RWPE1 (cell line): ENCODE results near the gene IGSF1.

Source experiments
- CTCF ChIA-PET: fragments of 350-600 bp; sonication (Branson Sonifier 250); formaldehyde crosslinking; extraction: SDS; loops from one replicate; lab custom pipeline; 2021; lab: Yijun Ruan, JAX
- POLR2A ChIA-PET: fragments of 400-600 bp; formaldehyde crosslinking; extraction: SDS; loops from one replicate; lab custom pipeline; 2020; ENCODE audit warnings: antibody characterized with exemption; ENCODE audit not compliant: low non-redundant PET; lab: Yijun Ruan, JAX
- DNase-seq: peaks from one replicate; pipeline ENCODE4 v3.0.0; 2012; ENCODE audit warnings: low spot score
- H3K27ac ChIP-seq: fragments of 450-650 bp; 2 replicates; pipeline ENCODE4 v1.5.1; 2017
- TF ChIP-seq, protein P1 (sequence below): fragments of 450-650 bp; conservative IDR thresholded peaks from 2 replicates; pipeline ENCODE4 v1.5.1; 2017; ENCODE audit warnings: low read depth, mild to moderate bottlenecking

IGSF1 gene

DNA sequence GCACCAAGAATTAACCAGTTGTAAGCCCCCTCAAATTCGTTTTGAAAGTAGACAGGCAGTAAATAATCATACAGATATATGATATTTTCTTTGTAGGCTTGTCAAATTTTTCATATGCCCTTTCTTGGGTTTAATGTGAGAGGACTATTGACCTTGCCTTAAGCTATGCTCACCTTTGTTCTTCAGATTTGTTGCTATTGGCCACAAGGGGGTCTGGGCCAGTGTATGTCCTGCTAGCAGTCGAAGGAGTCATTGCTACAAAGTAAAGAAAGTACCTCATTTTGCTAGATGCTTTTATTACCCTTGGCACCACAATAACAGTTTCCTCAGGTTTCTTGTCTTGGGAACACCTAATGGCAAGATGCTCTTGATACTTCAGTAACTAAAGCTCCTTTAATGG lies 51.7 kb downstream of the IGSF1 start:
- ChIA-PET CTCF (no interaction called here), POLR2A (no interaction called here)
- H3K27ac ChIP-seq: no peak overlapping the region
- no peak for DNase-seq
- TF ChIP-seq, protein P1, sequence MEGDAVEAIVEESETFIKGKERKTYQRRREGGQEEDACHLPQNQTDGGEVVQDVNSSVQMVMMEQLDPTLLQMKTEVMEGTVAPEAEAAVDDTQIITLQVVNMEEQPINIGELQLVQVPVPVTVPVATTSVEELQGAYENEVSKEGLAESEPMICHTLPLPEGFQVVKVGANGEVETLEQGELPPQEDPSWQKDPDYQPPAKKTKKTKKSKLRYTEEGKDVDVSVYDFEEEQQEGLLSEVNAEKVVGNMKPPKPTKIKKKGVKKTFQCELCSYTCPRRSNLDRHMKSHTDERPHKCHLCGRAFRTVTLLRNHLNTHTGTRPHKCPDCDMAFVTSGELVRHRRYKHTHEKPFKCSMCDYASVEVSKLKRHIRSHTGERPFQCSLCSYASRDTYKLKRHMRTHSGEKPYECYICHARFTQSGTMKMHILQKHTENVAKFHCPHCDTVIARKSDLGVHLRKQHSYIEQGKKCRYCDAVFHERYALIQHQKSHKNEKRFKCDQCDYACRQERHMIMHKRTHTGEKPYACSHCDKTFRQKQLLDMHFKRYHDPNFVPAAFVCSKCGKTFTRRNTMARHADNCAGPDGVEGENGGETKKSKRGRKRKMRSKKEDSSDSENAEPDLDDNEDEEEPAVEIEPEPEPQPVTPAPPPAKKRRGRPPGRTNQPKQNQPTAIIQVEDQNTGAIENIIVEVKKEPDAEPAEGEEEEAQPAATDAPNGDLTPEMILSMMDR: no peak

DNA sequence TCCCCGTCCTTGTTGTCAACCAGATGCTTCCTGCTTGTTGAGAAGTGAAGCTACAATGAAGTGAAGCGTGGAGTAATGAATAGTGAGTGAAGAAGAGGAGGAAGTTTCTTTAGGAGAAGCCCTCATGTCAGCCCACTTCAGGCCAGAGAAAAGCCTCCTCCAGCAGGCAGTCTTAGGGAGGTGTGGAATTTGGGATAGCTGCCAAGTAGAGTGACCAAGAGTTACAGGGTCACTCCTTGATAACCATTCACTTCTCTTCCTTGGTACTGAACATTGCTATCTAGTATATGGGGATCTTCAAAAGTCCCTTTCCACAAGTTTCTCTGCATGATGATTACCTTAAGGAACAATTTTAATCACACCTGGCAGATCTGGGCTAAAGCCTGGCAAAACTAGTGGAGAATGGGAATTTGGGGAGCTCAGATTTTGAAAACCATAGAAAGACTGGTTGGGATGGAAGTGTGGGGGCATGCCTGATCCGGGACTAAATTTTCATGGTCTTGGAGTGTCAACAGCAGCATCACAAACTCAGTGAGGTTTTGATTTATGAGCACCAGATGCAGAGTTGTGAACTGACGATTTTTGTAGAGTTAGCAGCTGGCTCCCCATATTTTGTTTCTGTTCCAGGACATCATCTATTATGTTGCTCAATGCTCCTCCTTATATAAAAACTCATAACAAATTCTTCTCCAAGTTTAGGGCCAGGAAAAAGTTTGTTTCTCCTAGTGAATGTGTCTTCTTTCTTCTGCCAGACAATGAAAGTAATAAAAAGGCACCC lies 53.1 kb downstream of the IGSF1 start:
- TF ChIP-seq, protein P1: no peak
- ChIA-PET POLR2A (no interaction called here), CTCF (no interaction called here)
- no peak for DNase-seq
- H3K27ac ChIP-seq: no peak overlapping the region

DNA sequence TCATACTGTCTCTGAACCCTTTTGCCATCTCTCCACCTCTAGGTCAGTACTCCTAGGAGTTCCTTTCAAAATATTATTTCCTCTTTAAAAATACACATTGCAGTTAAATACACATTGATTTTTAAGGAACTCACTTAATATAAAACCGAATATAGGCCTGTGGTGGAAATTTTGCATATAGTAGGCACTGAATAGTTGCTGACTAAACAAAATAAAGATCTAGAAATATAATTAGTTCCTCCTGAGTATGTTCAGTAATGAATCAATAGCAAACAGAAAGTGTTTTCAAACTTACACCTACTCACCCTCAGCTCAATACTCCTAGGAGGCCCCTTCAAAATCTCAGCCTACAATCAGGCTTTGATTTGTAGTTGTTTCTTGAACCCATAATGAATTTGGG lies 61.5 kb downstream of the IGSF1 start:
- DNase-seq: no peak
- no peak overlapping the region for H3K27ac ChIP-seq
- CTCF ChIA-PET: no interaction called here
- TF ChIP-seq, protein P1: no peak
- POLR2A ChIA-PET: no interaction called here

DNA sequence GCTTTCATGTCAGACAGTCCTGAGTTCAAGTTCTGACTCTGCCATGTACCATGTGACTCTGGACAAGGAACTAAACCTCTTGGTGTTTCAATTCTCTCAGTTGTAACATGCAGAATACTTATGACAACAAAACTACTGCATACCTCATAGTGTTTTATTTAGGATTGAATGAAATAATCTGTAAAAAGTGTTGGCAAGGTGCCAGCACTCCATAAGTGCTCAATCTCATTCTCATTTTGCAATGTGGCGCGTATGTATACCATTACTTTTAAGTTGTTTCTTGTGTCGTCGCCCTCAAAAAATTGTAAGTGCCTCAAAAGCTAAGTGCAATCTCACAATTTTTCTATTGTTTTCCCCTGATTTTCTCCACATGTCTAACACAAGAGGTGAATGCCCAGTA lies 62.5 kb downstream of the IGSF1 start:
- POLR2A ChIA-PET: no interaction called here
- CTCF ChIA-PET: no interaction called here
- TF ChIP-seq, protein P1: no peak
- DNase-seq: no peak
- no peak overlapping the region for H3K27ac ChIP-seq

DNA sequence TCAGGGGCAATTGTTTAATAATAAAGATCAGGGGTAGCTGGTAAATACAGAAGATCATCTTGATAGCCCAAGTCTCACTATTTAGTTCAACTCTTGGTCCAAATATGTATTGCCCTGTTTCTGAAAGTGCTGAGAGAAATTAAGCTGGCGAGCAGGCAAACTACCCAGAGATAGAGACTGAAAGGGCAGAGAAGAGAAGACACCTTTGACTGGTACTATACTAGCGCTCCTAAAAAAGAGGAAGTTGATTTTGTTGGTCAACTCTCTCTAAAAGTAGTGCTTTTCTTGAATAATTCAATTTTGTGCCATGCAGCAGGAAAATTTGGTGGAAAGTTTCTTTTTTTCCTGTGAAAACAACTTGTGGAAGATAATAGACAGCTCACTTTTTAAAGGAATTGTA lies 64.0 kb downstream of the IGSF1 start:
- CTCF ChIA-PET: no interaction called here
- POLR2A ChIA-PET: no interaction called here
- no peak overlapping the region for H3K27ac ChIP-seq
- no peak for DNase-seq
- TF ChIP-seq, protein P1: no peak
